Activated naive CD8-positive, alpha-beta T cell (primary cell): ENCODE measurements around the gene ZNF800.
A peak's percentile ranks its signal among the peaks of the same experiment; 100 is the strongest.

Experiments
- H3K27ac Mint-ChIP-seq: one replicate; pipeline ENCODE4 v1.8.0; 2021; ENCODE audit warnings: mixed read lengths
- H3K27me3 Mint-ChIP-seq: one replicate; pipeline ENCODE4 v1.8.0; 2021; ENCODE audit warnings: mixed read lengths
- H3K36me3 Mint-ChIP-seq: one replicate; pipeline ENCODE4 v1.8.0; 2021; ENCODE audit warnings: mixed read lengths
- H3K4me1 Mint-ChIP-seq: one replicate; pipeline ENCODE4 v1.8.0; 2021; ENCODE audit warnings: low read depth, mixed read lengths
- H3K4me3 Mint-ChIP-seq: one replicate; pipeline ENCODE4 v1.8.0; 2021; ENCODE audit warnings: mild to moderate bottlenecking, mixed read lengths
- H3K9me3 Mint-ChIP-seq: one replicate; pipeline ENCODE4 v1.8.0; 2021; ENCODE audit warnings: low read depth, mixed read lengths

ZNF800 gene

DNA sequence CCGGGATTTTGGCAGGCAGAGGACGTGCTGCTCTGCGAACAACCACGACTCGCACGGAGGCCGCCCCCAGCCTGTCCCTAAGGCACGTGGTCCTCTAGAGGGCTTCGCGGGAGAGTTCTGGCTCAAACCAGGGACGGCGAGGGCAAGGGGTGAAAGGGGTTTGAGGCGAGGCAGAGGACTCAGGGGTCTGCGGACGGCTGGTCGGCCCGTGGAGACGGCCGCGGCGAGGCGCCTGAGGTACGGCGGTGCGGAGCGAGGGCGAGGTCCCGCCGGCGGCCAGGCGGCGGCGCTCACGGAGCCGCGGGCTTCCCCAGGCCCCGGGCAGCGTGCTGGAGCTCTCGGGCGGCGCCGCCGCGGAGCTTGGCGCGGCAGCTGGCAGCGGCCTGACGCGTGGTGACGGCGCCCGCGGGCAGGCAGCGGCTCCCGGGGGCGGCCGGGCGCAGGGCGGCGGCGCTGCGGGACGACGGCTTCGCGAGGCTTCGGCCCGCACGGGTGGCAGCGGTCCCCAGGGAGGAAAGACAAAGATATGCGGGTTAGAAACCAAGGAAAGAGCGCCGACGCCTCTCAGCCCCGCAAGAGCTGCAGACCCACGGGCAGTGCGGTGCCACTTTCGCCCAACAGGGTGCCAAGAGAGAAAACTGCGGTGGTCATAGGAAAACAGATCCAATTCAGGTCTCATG lies 44.8 kb downstream of the ZNF800 start:
- peak overlapping the region; percentile 56 for H3K4me3 Mint-ChIP-seq
- no peaks in the 10 kb centered on the region for H3K9me3 Mint-ChIP-seq
- no peak overlapping the region for H3K27ac Mint-ChIP-seq
- H3K36me3 Mint-ChIP-seq: peaks cover 3% of the 10 kb centered on the region
- peaks cover 20% of the 10 kb centered on the region for H3K4me1 Mint-ChIP-seq
- H3K27me3 Mint-ChIP-seq: no peaks in the 10 kb centered on the region

DNA sequence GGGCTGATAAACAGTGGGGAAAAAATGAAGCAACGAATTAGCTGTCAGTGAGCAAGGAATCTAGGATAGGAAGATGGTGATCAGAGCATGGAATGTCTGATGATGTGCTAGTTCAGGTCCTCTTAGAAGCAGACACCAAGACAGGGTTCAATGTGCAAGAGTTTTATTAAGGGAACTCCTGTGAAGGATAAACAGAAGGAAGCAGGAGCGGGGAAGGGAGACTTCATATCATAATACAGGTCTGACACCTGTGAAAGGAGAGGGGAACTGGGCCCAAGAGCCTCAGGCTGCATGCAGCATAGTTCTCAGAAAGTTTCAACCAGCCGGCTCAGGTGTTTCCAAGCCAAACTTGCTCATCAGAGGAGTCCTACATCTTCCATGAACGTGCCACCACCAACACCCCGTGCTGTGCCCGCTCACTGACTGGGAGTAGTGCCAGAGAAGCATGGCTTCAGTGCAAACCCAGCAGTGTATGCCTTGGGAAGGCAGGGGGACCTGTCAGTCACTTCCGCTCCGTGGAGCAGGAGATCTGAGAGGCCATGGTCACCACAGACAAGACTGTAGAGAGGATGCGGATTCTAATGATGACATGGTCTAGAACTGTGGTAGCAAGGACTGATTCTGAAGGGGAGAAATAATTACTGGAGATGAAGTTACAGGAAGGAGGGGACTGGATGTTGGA lies 45.8 kb downstream of the ZNF800 start:
- no peak overlapping the region for H3K27ac Mint-ChIP-seq
- H3K9me3 Mint-ChIP-seq: no peaks in the 10 kb centered on the region
- peaks cover 19% of the 10 kb centered on the region for H3K4me1 Mint-ChIP-seq
- H3K36me3 Mint-ChIP-seq: peaks cover 6% of the 10 kb centered on the region
- peak overlapping the region; percentile 76 for H3K4me3 Mint-ChIP-seq
- no peaks in the 10 kb centered on the region for H3K27me3 Mint-ChIP-seq

DNA sequence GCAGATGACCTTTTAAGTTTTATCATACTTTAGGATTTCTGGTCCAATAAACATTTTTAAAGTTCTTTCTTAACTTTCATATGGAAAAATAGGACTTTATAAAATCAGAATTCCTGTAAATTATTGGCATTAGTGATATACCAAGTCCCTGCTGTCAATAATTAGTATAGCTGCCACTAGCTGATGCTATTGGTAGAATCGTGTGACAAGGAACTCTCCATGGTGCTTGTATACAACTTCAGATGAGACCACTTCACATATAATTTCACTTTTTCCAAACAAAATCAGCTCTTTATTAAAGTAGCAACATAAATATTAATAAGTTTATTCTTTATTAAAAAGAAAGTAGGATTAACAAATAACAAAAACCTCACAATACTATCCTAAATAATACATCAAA lies 49.9 kb downstream of the ZNF800 start:
- peaks cover 10% of the 10 kb centered on the region for H3K4me1 Mint-ChIP-seq
- peaks cover 4% of the 10 kb centered on the region for H3K27me3 Mint-ChIP-seq
- H3K9me3 Mint-ChIP-seq: no peaks in the 10 kb centered on the region
- H3K27ac Mint-ChIP-seq: no peak overlapping the region
- peaks cover 4% of the 10 kb centered on the region for H3K36me3 Mint-ChIP-seq
- H3K4me3 Mint-ChIP-seq: no peak overlapping the region

DNA sequence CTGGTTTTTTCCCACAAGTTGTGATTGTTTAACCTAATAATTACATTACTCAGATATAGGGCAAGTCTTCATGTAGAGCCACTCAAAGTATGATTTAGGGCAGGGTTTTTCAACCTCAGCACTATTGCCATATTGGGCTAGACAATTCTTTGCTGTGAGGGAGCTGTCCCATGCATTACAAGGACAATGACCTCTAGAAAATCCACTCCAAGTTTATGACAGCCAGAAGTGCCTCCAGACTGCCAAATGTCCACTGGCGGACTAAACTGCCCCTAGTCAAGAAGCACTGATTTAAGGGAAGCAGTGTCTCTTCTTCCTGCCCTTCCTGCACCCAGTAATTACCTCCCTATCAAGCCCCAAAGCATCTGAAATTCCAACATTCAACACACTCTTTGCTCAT lies 54.4 kb downstream of the ZNF800 start:
- no peak overlapping the region for H3K4me3 Mint-ChIP-seq

DNA sequence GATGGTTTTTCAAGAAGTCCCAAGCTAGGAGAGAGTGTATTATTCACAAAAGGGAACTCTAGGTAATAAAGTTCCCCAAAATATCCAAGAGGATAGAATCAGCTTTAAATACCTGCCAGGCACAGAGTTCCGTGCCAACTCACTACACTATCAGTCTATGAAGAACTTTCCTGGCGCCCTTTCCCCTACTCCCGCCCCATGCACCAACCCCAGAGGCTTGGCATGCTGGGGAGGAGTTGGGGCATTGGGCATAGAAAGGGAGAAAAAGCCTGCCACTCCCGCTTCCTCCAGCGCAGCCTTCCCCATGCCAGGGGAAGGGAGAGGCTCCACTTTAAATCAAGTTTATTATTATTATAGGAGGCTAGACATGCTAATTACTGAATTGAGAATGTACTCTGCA lies 54.9 kb downstream of the ZNF800 start:
- Mint-ChIP-seq H3K9me3 (no peaks in the 10 kb centered on the region), H3K36me3 (peaks cover 4% of the 10 kb centered on the region), H3K4me1 (no peaks in the 10 kb centered on the region), H3K27me3 (peaks cover 17% of the 10 kb centered on the region), H3K4me3 (no peak overlapping the region), H3K27ac (no peak overlapping the region)

More for the DNA sequence above, 54.4 kb downstream of the ZNF800 start:
- H3K27ac Mint-ChIP-seq: no peak overlapping the region
- H3K36me3 Mint-ChIP-seq: peaks cover 4% of the 10 kb centered on the region
- no peaks in the 10 kb centered on the region for H3K4me1 Mint-ChIP-seq
- peaks cover 17% of the 10 kb centered on the region for H3K27me3 Mint-ChIP-seq
- H3K9me3 Mint-ChIP-seq: no peaks in the 10 kb centered on the region

DNA sequence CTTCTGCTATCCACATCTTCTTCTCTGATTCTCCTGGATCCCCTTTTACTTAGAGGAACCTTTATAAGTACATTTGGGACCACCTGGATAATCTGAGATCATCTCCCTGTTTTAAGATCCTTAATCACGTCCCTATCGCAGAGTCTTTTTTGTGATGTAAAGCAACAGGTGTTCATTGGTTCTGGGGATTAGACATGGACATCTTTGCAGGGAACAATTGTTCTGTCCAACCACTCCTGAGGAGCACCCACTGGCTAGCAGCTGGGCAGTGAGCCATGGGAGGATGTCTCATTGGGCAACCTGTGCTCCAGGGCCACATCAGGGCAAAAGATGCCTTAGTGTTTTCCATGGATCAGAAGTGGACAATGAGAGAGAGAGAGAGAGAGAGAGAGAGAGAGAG lies 56.0 kb downstream of the ZNF800 start:
- H3K4me1 Mint-ChIP-seq: no peaks in the 10 kb centered on the region
- H3K27me3 Mint-ChIP-seq: peaks cover 22% of the 10 kb centered on the region
- H3K9me3 Mint-ChIP-seq: no peaks in the 10 kb centered on the region
- no peak overlapping the region for H3K4me3 Mint-ChIP-seq
- no peaks in the 10 kb centered on the region for H3K36me3 Mint-ChIP-seq
- no peak overlapping the region for H3K27ac Mint-ChIP-seq

DNA sequence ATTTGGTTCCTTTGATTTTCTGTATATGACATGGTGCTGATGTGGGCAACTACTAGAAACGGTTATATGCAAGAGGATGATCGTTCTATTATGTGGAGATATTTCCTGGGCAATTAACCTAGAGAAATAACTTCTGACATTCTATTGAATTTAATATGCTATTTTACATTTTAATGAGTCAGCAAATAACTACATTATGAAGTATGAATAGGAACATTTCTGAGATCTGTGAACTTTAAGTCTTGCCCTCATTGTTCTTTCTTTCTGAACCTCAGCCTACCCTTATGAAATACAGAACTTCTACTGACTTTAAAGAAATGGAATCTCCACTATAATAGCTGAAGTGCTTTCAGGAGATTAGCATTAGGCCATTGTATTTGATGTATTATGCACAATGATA lies 59.6 kb downstream of the ZNF800 start:
- Mint-ChIP-seq H3K4me1 (no peaks in the 10 kb centered on the region), H3K36me3 (no peaks in the 10 kb centered on the region), H3K27me3 (peaks cover 26% of the 10 kb centered on the region), H3K9me3 (no peaks in the 10 kb centered on the region), H3K27ac (no peak overlapping the region), H3K4me3 (no peak overlapping the region)

DNA sequence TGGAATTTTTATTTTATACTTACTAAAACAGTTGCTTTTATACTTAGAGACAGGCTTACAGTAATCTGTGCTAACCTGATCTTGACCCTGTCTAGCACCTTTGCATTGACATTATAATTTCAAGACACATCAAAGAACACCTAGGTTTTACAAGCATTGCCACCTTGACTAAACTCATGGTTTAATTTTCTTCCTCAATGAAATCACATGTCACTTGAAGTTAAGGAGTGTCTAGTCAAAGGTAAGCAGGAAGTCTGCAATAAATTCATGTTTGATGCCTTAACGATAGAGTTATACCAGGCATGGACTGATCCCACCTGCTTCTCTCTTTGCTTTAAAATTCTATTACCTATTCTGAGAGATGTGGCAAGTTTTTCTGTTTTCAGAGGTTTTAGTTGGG lies 62.4 kb downstream of the ZNF800 start:
- Mint-ChIP-seq H3K9me3 (no peaks in the 10 kb centered on the region), H3K4me1 (no peaks in the 10 kb centered on the region), H3K27ac (no peak overlapping the region), H3K4me3 (no peak overlapping the region), H3K36me3 (no peaks in the 10 kb centered on the region), H3K27me3 (peaks cover 20% of the 10 kb centered on the region)

DNA sequence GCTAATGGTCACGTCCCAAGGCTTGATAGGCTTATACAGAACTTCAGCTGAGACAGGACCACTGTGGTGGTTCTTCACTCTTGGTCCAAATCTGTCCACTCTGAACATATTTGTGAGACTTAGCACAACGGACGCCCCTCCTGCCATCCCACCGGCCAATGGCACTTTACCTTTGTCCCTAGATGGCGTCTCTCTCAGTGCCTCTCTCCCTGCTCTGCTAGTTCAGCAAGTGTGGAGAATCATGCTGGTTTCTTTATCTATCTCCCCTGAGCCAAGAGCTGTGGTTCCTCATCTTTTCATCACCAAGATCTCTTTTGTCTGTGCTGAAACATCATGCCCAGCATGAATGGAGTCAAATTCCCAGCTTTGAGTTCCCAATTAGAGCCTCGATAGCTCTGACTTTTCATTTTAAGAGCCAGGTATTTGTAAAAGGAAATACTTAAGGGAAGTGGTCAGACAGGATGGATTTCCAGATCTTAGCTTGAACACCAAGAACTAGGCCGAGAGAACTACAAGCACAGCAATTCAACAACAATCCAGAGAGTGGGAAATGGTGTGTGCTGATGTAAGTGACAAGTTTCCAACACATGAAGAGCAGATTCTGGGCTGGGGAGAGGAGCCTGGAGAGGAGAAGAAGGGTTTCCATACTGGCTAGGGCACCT lies 69.5 kb downstream of the ZNF800 start:
- no peak overlapping the region for H3K27ac Mint-ChIP-seq
- H3K36me3 Mint-ChIP-seq: no peaks in the 10 kb centered on the region
- no peaks in the 10 kb centered on the region for H3K9me3 Mint-ChIP-seq
- no peaks in the 10 kb centered on the region for H3K27me3 Mint-ChIP-seq
- no peak overlapping the region for H3K4me3 Mint-ChIP-seq
- H3K4me1 Mint-ChIP-seq: peaks cover 16% of the 10 kb centered on the region

DNA sequence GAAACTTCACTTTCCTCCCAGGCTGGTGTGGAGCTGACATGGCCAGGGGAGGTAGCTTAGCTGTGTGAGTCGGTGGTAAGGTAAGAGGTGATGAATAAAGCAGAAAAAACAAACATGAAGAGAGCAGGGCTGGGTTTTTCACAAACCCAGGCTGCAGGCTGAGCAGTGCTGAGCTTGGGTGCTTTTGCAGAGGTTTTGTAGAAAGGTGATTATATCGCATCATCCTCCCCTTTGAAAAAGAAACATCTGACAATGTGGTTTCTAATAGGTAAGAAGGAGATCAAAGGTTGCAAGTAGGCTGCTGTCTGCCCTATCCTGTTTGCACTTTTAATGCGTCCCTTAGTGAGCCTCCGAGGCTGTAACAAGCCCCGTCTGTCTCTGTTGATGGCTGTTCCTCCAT lies 70.2 kb downstream of the ZNF800 start:
- H3K9me3 Mint-ChIP-seq: no peaks in the 10 kb centered on the region
- H3K27ac Mint-ChIP-seq: no peak overlapping the region
- no peak overlapping the region for H3K4me3 Mint-ChIP-seq
- H3K27me3 Mint-ChIP-seq: no peaks in the 10 kb centered on the region
- peaks cover 16% of the 10 kb centered on the region for H3K4me1 Mint-ChIP-seq
- no peaks in the 10 kb centered on the region for H3K36me3 Mint-ChIP-seq

DNA sequence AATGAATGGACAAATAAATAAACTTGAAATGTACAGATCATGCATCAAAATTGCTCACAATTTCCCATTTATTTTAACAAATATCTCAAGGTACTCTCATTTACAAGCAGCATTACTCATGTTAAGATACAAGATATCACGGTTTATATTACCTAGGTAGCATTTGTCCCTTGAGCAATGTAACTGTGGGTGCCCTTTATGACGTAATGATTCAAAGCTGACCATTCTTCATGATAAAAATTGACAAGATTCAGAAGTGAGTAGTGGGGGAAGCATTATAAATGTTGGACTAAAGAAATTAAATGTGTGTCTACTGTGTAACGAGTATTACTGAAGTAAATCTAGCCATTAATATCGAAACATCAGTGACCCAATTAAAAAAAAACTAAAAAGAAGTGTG lies 71.5 kb downstream of the ZNF800 start:
- no peak overlapping the region for H3K27ac Mint-ChIP-seq
- no peaks in the 10 kb centered on the region for H3K9me3 Mint-ChIP-seq
- H3K4me1 Mint-ChIP-seq: peaks cover 16% of the 10 kb centered on the region
- H3K27me3 Mint-ChIP-seq: peaks cover 2% of the 10 kb centered on the region
- H3K36me3 Mint-ChIP-seq: no peaks in the 10 kb centered on the region
- no peak overlapping the region for H3K4me3 Mint-ChIP-seq
